HepG2 (cell line): ENCODE results near the gene SPC24. TPM values are rescaled to one million over a fixed set of nuclear protein-coding genes. Genes with fewer than 3 reads are reported as not detected.

Experiments
- ATAC-seq: fragments of 200-7000 bp; cut with Tn5 transposase; 3 replicates; pipeline ENCODE4 v1.9.1; 2020; ENCODE audit warnings: mild to moderate bottlenecking, moderate library complexity
- BruUV-seq: library from RNA; stranded (reverse); fragments of 400-500 nt; replicated peaks from 2 replicates; lab custom pipeline; 2021; lab: Mats Ljungman, UMichigan
- CTCF ChIA-PET: fragments of 300-600 bp; formaldehyde crosslinking; extraction: SDS; loops from one replicate; lab custom pipeline; 2021; ENCODE audit warnings: low total read pairs, inconsistent platforms, low intra/inter-chr PET ratio; lab: Yijun Ruan, JAX
- POLR2A ChIA-PET: fragments of 350-600 bp; sonication (Branson Sonifier 250); formaldehyde crosslinking; loops from one replicate; lab custom pipeline; 2020; ENCODE audit warnings: antibody characterized with exemption, inconsistent platforms; lab: Yijun Ruan, JAX
- DNase-seq: peaks from one replicate; pipeline ENCODE4 v3.0.0-alpha.2; 2015; ENCODE audit warnings: low spot score
- FAIRE-seq: peaks from 3 replicates; lab custom pipeline; 2011; peaks lifted over from hg19 to GRCh38; lab: Jason Lieb, UNC
- H2AFZ ChIP-seq: one replicate; pipeline ENCODE4 v1.6.1; 2011; ENCODE audit warnings: low read length, inconsistent platforms
- H3K27ac ChIP-seq: fragments of 300-600 bp; 3 replicates; pipeline ENCODE4 v1.8.0; 2011; ENCODE audit warnings: mixed run types, mild to moderate bottlenecking, mixed read lengths, low read length, inconsistent platforms; ENCODE audit not compliant: insufficient read depth; ENCODE audit errors: extremely low read length
- H3K27me3 ChIP-seq, 2 experiments: fragments of 200-600 bp in 1 of 2; 2 replicates in 1 of 2; 3 replicates in 1 of 2; pipeline versions ENCODE4 v1.6.0 to v1.8.0; 2011; ENCODE audit warnings: low read length in 2 of 2, mild to moderate bottlenecking in 2 of 2, moderate library complexity in 2 of 2, inconsistent platforms in 1 of 2; ENCODE audit not compliant: insufficient read depth in 2 of 2, control insufficient read depth in 1 of 2
- H3K36me3 ChIP-seq, 2 experiments: fragments of 200-600 bp in 1 of 2; replicated peaks in 1 of 2; 2 replicates in 1 of 2; 3 replicates in 1 of 2; pipeline versions ENCODE4 v1.5.1 to v1.8.0; 2011; ENCODE audit warnings: low read length in 2 of 2, inconsistent platforms in 1 of 2; ENCODE audit not compliant: insufficient read depth in 2 of 2, control insufficient read depth in 1 of 2
- H3K4me1 ChIP-seq: 2 replicates; pipeline ENCODE4 v1.5.1; 2012; ENCODE audit warnings: low read length, inconsistent platforms; ENCODE audit not compliant: insufficient read depth
- H3K4me2 ChIP-seq: 2 replicates; pipeline ENCODE4 v1.6.0; 2011; ENCODE audit warnings: low read depth, low read length, inconsistent platforms
- H3K4me3 ChIP-seq, 3 experiments: fragments of 200-600 bp in 1 of 3; sonication (generic), shearing (Covaris generic) in 1 of 3; replicated peaks in 1 of 3; 2 replicates each; pipeline ENCODE4 v1.5.1; 2011 to 2016; ENCODE audit warnings: low read length in 3 of 3, inconsistent platforms in 2 of 3, low read depth in 2 of 3, mild to moderate bottlenecking in 2 of 3, control low read depth in 1 of 3, mixed read lengths in 1 of 3; ENCODE audit not compliant: insufficient read depth in 1 of 3
- H3K79me2 ChIP-seq: one replicate; pipeline ENCODE4 v1.6.1; 2011; ENCODE audit warnings: low read length, inconsistent platforms; ENCODE audit not compliant: insufficient read depth
- H3K9ac ChIP-seq: 2 replicates; pipeline ENCODE4 v1.6.0; 2011; ENCODE audit warnings: mild to moderate bottlenecking, low read depth, low read length, inconsistent platforms; ENCODE audit not compliant: insufficient read depth
- H3K9me3 ChIP-seq: 2 replicates; pipeline ENCODE4 v1.5.1; 2012; ENCODE audit warnings: mild to moderate bottlenecking, low read length
- H4K20me1 ChIP-seq: 2 replicates; pipeline ENCODE4 v1.6.0; 2011; ENCODE audit warnings: inconsistent platforms, mild to moderate bottlenecking, low read length, moderate library complexity; ENCODE audit not compliant: insufficient read depth
- DBP ChIP-seq: sonication (generic); formaldehyde crosslinking; IDR thresholded peaks from 2 replicates; pipeline ENCODE4 v1.4.0; 2020; ENCODE audit warnings: missing genetic modification reagents; ENCODE audit errors: not compliant biosample characterization
- HNRNPUL1 ChIP-seq: fragments of 200-400 bp; formaldehyde crosslinking; IDR thresholded peaks from 2 replicates; pipeline ENCODE4 v1.6.1; 2017; ENCODE audit warnings: low read depth, mild to moderate bottlenecking, low read length, moderate library complexity
- LCORL ChIP-seq, 2 experiments: fragments of 450-650 bp in 1 of 2; sonication (generic) in 1 of 2; formaldehyde crosslinking in 1 of 2; IDR thresholded peaks; 2 replicates each; pipeline versions ENCODE4 v1.5.0 to v1.6.1; 2017 to 2020; ENCODE audit warnings: antibody characterized with exemption in 1 of 2, missing genetic modification reagents in 1 of 2
- NKX3-1 ChIP-seq: sonication (generic); formaldehyde crosslinking; IDR thresholded peaks from 2 replicates; pipeline ENCODE4 v1.5.0; 2020; ENCODE audit warnings: missing genetic modification reagents
- NR2F1 ChIP-seq, 2 experiments: fragments of 450-650 bp in 1 of 2; formaldehyde crosslinking in 1 of 2; IDR thresholded peaks; 2 replicates each; pipeline versions ENCODE4 v1.5.0 to v1.6.1; 2016 to 2020; ENCODE audit warnings: mild to moderate bottlenecking in 1 of 2, missing compliant biosample characterization in 1 of 2, missing genetic modification reagents in 1 of 2, moderate library complexity in 1 of 2
- NR2F2 ChIP-seq: IDR thresholded peaks from 2 replicates; pipeline ENCODE4 v1.6.1; 2012; ENCODE audit warnings: low read depth, inconsistent platforms, borderline replicate concordance
- ZBTB7B ChIP-seq: sonication (generic); formaldehyde crosslinking; IDR thresholded peaks from 2 replicates; pipeline ENCODE4 v1.4.0; 2020; ENCODE audit warnings: missing genetic modification reagents
- ZNF274 ChIP-seq: sonication (generic); formaldehyde crosslinking; IDR thresholded peaks from 2 replicates; pipeline ENCODE4 v1.5.1; 2020; ENCODE audit warnings: mild to moderate bottlenecking, missing genetic modification reagents
- ZNF547 ChIP-seq: sonication (generic); formaldehyde crosslinking; IDR thresholded peaks from 2 replicates; pipeline ENCODE4 v1.5.1; 2020; ENCODE audit warnings: mild to moderate bottlenecking, missing genetic modification reagents
- ZNF768 ChIP-seq: sonication (generic); formaldehyde crosslinking; IDR thresholded peaks from 2 replicates; pipeline ENCODE4 v1.4.0; 2020; ENCODE audit warnings: missing genetic modification reagents
- ZSCAN22 ChIP-seq: sonication (generic); formaldehyde crosslinking; IDR thresholded peaks from 2 replicates; pipeline ENCODE4 v1.4.0; 2020; ENCODE audit warnings: mild to moderate bottlenecking, missing genetic modification reagents
- WGBS: methylation state at CpG from one replicate; pipeline ENCODE4 v1.1.6; 2017; ENCODE audit warnings: low lambda C conversion rate; 5-methylcytosine and 5-hydroxymethylcytosine counted together
- in situ Hi-C: cut with HindIII; loops from 2 replicates; pipeline ENCODE4 v1.10.0; 2017; ENCODE audit warnings: low pct_unique_long_range_greater_than_20kb; ENCODE audit not compliant: extremely low pct_ligation_motif_present
- intact Hi-C: fragments of 100-400 bp; cut with micrococcal nuclease; formaldehyde crosslinking; loops from one replicate; pipeline ENCODE4 v1.10.0; 2022; ENCODE audit not compliant: unreplicated experiment
- polyA plus RNA-seq, 8 experiments: library from polyadenylated mRNA; depleted of rRNA in 3 of 8; stranded (reverse) in 7 of 8; unstranded in 1 of 8; fragments of >200 nt; fragmentation: Illumina TruSeq in 4 of 8; extraction: Trizol in 4 of 8; gene quantifications; 2 replicates each; pipeline versions ENCODE4 v1.2.1 to v1.2.3, GENCODE V29; 2011 to 2016; ENCODE audit warnings: low read depth in 4 of 8, missing spikeins in 1 of 8, mixed read lengths in 1 of 8; ENCODE audit not compliant: insufficient read depth in 1 of 8
- total RNA-seq, 5 experiments: library from RNA; depleted of rRNA; stranded (reverse); fragments of >200 nt; fragmentation: Illumina TruSeq; extraction: Trizol; gene quantifications; 2 replicates each; pipeline ENCODE4 v1.2.3, GENCODE V29; 2016; ENCODE audit warnings: low read depth in 1 of 5

SPC24 gene
- total and polyA plus RNA-seq, 2 of the 13 experiments (the other 11 are each of a cell fraction or from before 2014, with no cell fraction given) = 10.0 to 46.2 TPM

DNA sequence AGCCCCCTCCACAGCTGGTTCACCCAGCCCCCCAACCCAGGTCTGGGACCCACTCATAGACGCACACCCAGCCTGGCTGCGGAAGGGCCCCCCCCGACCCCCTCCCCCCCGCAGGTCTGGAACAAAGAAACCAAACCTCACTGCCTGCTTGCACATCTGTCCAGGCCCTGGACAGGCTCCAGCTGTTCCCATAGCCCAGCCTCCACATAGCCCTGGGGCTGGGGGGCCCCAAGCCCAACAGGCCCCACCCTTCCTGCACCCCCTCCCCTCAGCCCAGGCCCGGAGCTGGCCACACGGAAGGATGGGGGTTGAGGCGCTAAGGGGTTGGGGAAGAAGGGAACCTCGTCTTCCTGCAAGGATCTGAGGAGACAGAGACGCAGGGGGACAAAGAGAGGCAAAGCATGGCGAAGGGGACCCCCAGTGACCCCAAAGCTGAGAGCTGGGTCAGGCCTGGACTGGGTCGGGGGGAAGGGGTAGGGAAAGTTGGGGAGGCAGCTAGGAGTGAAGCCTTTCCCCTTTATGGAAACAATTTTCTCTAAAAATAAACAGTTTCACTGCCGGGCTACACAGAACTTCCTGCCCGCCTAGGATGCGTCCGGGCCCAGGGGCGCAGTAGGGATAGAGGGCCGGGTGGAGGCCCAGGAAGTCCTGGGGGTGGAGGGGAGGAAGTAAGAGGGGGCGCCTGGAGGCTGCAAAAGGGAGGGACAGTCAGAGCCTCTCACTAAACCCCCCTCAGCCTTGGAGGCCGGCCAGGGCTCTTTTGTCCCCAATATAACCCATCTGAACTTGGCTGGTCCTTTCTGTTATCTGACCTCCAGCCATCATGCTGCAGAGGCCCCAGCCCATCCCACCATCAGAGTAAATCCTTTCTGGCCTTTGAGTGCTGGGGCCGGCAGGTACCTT lies 39.3 kb upstream of the SPC24 start:
- H3K4me3 ChIP-seq = no peak overlapping the region

GRCh38 chr19:11194173-11194572 lies 38.6 kb upstream of the SPC24 start:
- FAIRE-seq (no peak), DNase-seq (no peak), ATAC-seq (no peak)
- intact Hi-C loops (no loop called here), in situ Hi-C loops (no loop called here)
- BruUV-seq = no TSS peak
- no peak overlapping the region for H3K27ac ChIP-seq
- no peak overlapping the region for H2AFZ ChIP-seq
- H3K79me2 ChIP-seq = no peaks in the 10 kb centered on the region
- no peak overlapping the region for H3K4me3 ChIP-seq
- H3K27me3 ChIP-seq = no peaks in the 10 kb centered on the region; a peak in 1 of 5 replicates
- H4K20me1 ChIP-seq = no peaks in the 10 kb centered on the region
- H3K9ac ChIP-seq = no peak overlapping the region
- ChIA-PET POLR2A (no interaction called here), CTCF (no interaction called here)
- H3K36me3 ChIP-seq = peaks cover 0 to 8% of the 10 kb centered on the region in 2 experiments; a peak in 1 of 5 replicates
- TF ChIP-seq DBP (CRISPR knock-in tag) (no peak), ZSCAN22 (CRISPR knock-in tag) (peak; percentile 92)
- no peak overlapping the region for H3K4me2 ChIP-seq
- WGBS = 94% methylated on average over 6 of the region's 8 CpGs
- H3K4me1 ChIP-seq = peaks cover 25% of the 10 kb centered on the region
- H3K9me3 ChIP-seq = no peaks in the 10 kb centered on the region

More for the DNA sequence above, 39.3 kb upstream of the SPC24 start:
- H3K27ac ChIP-seq = no peak overlapping the region
- ATAC-seq (no peak), FAIRE-seq (no peak), DNase-seq (no peak)
- H3K4me2 ChIP-seq = no peak overlapping the region
- POLR2A ChIA-PET = interaction anchor here (1.8 kb wide), 1 partner anchor 51 kb away, joined by 5 read pairs; no protein-coding TSS in a partner anchor
- WGBS = 87% methylated on average over 15 of the region's 20 CpGs
- TF ChIP-seq NR2F1 (CRISPR knock-in tag; IDR thresholded peaks at IDR 0.05) (no peak), ZBTB7B (CRISPR knock-in tag) (no peak), ZNF547 (CRISPR knock-in tag) (no peak), HNRNPUL1 (no peak), NKX3-1 (CRISPR knock-in tag) (no peak), ZNF768 (CRISPR knock-in tag) (no peak), ZNF274 (CRISPR knock-in tag) (no peak), LCORL (IDR thresholded peaks at IDR 0.05) (no peak), LCORL (CRISPR knock-in tag; IDR thresholded peaks at IDR 0.05) (no peak), NR2F2 (no peak)
- BruUV-seq = no TSS peak
- H2AFZ ChIP-seq = no peak overlapping the region
- H3K9me3 ChIP-seq = no peaks in the 10 kb centered on the region
- no peaks in the 10 kb centered on the region; a peak in 1 of 5 replicates for H3K27me3 ChIP-seq
- in situ Hi-C loops = loop anchor here (5.0 kb wide), 1 partner anchor 38 kb away; the partner anchor contains the start of gene SPC24
- H3K36me3 ChIP-seq = peaks cover 0 to 14% of the 10 kb centered on the region in 2 experiments; a peak in 1 of 5 replicates
- H3K4me1 ChIP-seq = peaks cover 25% of the 10 kb centered on the region
- no peaks in the 10 kb centered on the region for H3K79me2 ChIP-seq
- H4K20me1 ChIP-seq = no peaks in the 10 kb centered on the region
- intact Hi-C loops = no loop called here
- no peak overlapping the region for H3K9ac ChIP-seq
- CTCF ChIA-PET = no interaction called here
